Stimulated activated CD8-positive, alpha-beta memory T cell treated with anti-CD3 and anti-CD28 coated beads, Interleukin-4, amount 100 ng/mL, for 48 hours (primary cell): ENCODE data around the gene SREBF2.

Experiments
- DNase-seq: peaks from one replicate; pipeline ENCODE4 v3.0.0-alpha.2; 2020

Gene SREBF2

DNA sequence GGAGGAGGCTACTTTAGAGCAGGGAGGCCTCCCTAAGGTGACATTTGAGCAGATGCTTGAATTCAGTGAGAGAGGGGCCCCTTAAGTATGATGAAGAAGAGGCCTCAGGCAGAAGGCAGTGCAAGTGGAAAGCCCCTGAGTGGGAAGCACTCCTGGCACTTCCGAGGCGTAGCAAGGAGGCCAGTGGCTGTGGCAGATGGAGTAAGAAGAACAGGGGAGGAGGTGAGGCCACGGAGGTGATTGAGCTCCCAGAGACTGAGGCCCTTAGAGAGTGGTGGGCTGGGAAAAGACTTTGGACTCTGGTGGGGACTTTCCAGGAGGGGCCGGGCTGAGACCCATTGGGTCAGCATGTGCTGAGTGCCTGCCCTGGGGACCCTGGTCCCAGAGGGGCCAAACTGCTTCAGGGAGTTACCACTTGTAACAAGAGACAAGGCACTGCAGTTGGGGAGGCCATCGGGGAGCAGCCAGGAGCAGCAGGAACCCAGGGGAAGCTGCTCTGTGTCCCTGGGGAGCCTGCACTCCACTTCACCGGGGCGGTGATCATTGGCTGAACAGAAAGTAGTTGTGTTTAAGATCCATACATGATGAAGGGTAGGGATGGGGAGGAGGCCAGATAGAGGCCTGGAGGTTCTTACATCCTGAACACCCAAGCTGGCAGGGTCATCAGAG, 116.5 kb downstream of the SREBF2 start:
- DNase-seq: no peak

DNA sequence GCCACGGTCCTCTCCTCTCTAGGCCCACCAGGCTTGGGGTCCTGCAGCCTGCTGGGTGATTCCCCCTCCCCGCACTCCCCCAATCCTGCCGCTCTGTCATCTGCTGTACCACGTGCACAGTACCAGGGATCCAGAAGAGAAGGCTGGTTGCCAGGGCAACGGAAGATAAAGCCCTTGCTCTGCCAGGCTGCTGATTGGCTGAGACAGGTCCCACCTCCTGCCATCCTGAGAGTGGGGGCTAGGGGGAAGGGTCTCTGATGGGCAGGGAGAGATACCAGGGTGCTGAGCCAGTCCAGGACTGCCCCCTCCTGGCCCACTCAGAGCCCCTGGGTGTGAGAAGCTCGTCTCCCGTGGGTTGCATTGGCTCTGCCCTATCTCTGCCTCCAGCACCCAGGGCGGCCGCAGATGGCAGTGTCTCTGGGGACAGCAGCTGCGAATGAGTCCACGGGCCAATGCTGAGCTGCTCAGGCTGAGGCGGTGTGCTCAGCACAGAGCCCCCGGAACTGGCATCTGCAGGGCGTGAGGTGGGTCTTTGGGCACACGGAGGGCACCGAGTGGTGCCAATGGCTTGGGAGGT, 119.1 kb downstream of the SREBF2 start, which contains the start of gene SMIM45:
SMIM45 (plus strand) TSS at position 253 of the 577 bp plus-strand sequence.
- no peak for DNase-seq

DNA sequence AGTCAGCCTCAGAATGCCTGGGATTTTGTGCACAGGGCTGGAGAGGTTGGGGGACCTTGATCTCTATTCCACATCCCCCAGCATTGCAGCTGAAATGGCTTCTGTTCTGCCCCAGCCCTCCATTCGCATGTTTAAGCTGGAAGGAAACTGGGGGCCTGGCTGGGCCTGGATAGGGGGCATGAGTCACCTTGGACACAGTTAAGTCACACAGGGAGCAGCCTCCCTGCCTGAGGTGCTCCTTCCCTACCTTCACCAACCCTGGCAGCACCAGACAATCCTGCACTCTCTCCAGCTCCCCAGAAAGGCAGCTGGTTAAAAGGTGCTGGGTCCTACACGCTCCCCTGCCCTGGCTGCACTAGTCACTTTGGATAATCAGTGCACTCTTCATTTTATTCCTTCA, 119.8 kb downstream of the SREBF2 start:
- no peak for DNase-seq
